ENCODE data around the gene C16orf87. TPM values are rescaled to one million over a fixed set of nuclear protein-coding genes. Genes with fewer than 3 reads are reported as not detected.

The C16orf87 gene
- total RNA-seq, 2 donors from 2014 or later: 15.6 to 21.3 TPM

DNA sequence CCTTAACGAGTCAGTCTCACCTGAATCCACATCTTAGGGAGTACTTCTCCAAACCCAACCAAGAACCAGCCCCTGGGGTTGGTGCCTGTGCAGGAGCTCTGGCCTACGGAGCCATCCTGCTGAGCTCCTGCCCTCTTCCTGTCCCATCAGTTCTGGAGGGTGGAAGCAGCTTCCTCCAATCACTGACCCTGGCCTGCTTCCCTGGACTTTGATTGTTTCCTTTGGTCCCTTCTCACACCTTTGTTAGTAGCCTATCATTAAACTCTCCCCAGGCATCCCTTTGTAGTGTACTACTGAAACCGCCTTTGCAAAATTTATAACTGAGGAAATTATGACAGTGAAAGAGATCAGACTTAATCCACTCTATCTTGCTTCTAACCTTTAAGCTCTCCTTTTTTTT is 21.1 kb upstream of the C16orf87 start:
- Mint-ChIP-seq H3K4me3 (no peak overlapping the region), H3K27me3 (peaks cover 7% of the 10 kb centered on the region), H3K27ac (no peak overlapping the region), H3K4me1 (no peaks in the 10 kb centered on the region), H3K36me3 (ENCODE audit: low read depth) (no peaks in the 10 kb centered on the region), H3K9me3 (no peaks in the 10 kb centered on the region)
- ATAC-seq (replicated peaks): no peak

DNA sequence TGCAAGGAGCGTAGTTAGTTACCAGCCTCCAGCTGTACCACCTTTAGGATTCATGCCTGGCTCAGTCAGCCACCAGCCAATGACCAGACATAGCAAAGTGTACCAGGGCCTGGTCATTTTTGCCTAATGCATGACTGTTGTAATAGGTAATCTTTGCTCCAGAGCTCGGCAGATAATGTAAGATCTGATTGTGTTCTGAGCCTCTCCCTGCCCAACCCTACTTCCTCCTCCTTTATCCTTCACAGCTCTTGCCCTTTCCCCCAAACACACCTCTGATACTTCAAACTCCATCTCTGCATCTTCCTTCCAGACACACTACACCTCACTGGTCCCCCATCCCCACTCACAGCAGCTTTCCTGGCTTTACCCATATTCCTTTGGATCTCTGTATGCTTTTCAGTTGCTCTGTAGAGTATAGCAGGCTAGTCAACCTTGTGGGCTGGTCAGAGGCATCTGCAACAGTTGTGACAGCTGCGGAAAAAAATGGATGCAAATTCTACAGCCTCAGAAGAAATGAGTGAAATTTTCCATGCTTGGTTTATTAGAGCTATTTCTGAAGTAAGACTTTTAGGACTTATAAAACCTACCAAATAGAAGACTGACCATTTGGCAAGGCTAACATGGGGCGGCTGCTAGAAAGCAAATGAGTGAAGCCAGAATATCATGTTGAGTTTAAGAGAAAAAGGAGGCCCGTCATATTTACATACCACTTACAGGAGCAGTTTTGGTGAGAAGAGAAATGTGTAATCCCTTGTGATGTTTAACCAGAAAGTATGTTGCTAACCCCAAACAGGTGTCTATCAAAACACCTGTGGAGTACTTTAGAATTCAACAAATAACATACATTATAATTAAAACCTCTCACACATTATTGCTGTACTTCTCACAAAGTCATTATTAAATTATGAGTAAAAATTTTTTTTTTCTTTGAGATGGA is 19.9 kb upstream of the C16orf87 start:
- H3K27me3 Mint-ChIP-seq: peaks cover 7% of the 10 kb centered on the region
- H3K4me3 Mint-ChIP-seq: no peak overlapping the region
- no peaks in the 10 kb centered on the region for H3K4me1 Mint-ChIP-seq
- no peaks in the 10 kb centered on the region for H3K9me3 Mint-ChIP-seq
- no peaks in the 10 kb centered on the region for H3K36me3 Mint-ChIP-seq (ENCODE audit: low read depth)
- no peak for ATAC-seq (replicated peaks)
- no peak overlapping the region for H3K27ac Mint-ChIP-seq

DNA sequence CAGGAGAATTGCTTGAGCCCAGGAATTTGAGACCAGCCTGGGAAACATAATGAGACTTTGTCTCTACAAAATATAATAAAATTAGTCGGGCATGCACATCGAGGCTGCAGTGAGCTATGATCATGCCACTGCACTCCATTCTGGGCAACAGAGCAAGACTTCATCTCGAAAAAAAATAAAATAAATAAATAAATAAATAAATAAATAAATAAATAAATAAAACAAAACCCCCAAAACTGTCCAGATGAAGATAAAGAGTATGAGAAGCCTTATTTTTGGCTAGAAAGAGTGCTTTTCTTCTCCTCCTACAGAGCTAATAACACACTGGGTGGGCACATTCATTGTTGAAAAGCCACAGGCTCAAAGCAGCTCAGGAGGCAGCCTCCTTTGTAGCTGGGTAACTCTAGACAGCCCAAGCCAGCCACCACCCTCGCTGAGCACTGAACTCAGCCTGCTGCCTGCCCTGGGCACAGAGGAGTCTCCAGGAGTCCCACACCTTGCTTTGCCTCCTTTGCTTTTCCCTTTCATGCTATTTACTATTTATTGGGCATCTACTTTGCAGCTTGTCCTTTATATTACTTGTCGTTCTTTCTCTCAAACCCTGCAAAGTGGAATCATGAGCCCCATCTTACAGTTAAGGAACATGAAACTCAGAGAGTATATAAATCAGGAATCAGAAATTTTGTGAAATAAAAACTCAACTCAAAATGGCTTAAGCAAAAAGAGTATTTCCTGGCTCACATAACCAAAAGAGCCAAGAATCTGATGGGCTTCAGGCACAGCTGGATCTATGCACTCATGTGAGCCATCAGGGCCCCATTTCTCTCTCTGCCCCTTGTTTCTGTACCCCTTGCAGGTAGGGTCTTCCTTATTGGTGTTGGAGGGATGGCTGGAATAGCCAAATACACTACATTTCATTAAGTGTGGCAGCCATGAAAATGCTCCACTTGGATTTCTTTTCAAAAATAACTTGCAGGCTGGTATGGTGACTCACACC is 18.1 kb upstream of the C16orf87 start:
- Mint-ChIP-seq H3K4me1 (no peaks in the 10 kb centered on the region), H3K4me3 (no peak overlapping the region), H3K27me3 (peaks cover 7% of the 10 kb centered on the region), H3K36me3 (ENCODE audit: low read depth) (no peaks in the 10 kb centered on the region), H3K27ac (no peak overlapping the region), H3K9me3 (no peaks in the 10 kb centered on the region)
- no peak for ATAC-seq (replicated peaks)

DNA sequence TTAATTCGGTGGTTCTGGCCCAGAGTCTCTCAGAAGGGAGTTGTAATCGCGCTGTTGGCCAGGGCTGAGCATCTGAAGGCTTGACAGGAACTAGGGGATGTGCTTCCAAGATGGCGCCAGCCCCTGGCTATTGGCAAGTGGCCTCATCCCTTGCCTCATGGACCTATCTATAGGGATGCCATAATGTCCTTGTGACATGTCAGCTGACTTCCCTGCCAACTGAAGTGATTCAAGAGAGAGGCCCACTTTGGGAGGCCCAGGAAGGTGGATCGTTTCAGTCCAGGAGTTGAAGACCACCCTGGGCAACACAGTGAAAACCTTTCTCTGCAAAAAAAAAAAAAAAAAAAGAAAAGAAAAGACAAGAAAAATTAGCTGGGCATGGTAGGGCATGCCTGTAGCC is 15.0 kb upstream of the C16orf87 start:
- no peak overlapping the region for H3K4me3 Mint-ChIP-seq
- no peak overlapping the region for H3K27ac Mint-ChIP-seq
- peaks cover 7% of the 10 kb centered on the region for H3K27me3 Mint-ChIP-seq
- H3K4me1 Mint-ChIP-seq: no peaks in the 10 kb centered on the region
- no peaks in the 10 kb centered on the region for H3K9me3 Mint-ChIP-seq
- H3K36me3 Mint-ChIP-seq (ENCODE audit: low read depth): no peaks in the 10 kb centered on the region
- no peak for ATAC-seq (replicated peaks)

DNA sequence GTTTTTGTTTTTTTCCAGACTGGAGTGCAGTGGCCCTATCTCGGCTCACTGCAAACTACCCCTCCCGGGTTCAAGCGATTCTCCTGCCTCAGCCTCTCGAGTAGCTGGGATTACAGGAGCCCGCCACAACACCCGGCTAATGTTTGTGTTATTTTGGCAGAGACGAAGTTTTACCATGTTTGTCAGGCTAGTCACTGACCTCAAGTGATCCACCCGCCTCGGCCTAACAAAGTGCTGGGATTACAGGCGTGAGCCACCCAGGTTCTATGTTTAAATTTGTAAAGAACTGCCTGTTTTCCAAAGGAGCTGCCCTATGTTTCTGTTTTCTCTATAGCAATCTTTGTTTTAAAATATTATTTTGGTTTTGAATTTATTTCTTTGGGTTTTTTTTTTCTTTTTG is 13.8 kb upstream of the C16orf87 start:
- peaks cover 7% of the 10 kb centered on the region for H3K27me3 Mint-ChIP-seq
- H3K4me1 Mint-ChIP-seq: no peaks in the 10 kb centered on the region
- ATAC-seq (replicated peaks): no peak
- H3K27ac Mint-ChIP-seq: no peak overlapping the region
- H3K9me3 Mint-ChIP-seq: no peaks in the 10 kb centered on the region
- no peaks in the 10 kb centered on the region for H3K36me3 Mint-ChIP-seq (ENCODE audit: low read depth)
- H3K4me3 Mint-ChIP-seq: no peak overlapping the region

DNA sequence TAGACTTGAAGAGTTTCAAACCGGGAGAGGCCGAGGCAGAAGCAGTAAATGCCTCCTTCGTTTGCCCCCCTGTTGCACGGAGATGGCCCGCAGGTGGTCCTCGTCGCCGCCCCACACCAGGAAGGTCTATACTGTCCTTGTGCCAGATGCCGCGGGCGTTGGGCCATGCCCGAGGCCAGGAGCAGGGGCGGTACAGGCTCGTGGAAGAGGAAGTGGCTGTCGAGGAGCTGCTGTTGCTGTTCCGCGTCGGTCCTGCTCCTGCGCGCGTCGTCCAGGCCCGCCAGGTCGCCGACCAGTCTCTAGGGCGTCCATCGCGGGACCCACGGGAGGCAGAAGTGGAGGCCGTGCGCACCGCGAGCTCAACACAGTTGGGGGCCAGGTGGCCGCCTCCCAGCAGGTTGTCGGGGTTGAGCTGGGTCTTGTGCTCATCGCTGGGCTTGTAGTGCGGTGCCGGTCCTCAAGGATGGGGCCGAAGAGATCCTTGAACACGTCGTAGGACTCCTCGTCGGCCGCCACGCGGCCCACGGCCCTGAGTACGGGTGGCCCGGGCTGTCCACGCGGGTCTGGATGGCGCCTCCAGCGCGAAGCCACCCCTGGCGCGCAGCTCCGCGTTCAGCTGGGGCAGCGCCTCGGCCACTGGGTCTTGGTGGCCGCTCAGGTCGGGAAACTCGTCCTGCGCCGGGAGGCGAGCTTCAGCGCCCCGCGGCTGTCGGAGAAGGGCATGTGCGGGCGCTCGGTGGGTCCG is 13.1 kb upstream of the C16orf87 start:
- no peaks in the 10 kb centered on the region for H3K36me3 Mint-ChIP-seq (ENCODE audit: low read depth)
- ATAC-seq (replicated peaks): no peak
- H3K9me3 Mint-ChIP-seq: no peaks in the 10 kb centered on the region
- no peak overlapping the region for H3K27ac Mint-ChIP-seq
- no peak overlapping the region for H3K4me3 Mint-ChIP-seq
- H3K27me3 Mint-ChIP-seq: peaks cover 7% of the 10 kb centered on the region
- H3K4me1 Mint-ChIP-seq: no peaks in the 10 kb centered on the region

DNA sequence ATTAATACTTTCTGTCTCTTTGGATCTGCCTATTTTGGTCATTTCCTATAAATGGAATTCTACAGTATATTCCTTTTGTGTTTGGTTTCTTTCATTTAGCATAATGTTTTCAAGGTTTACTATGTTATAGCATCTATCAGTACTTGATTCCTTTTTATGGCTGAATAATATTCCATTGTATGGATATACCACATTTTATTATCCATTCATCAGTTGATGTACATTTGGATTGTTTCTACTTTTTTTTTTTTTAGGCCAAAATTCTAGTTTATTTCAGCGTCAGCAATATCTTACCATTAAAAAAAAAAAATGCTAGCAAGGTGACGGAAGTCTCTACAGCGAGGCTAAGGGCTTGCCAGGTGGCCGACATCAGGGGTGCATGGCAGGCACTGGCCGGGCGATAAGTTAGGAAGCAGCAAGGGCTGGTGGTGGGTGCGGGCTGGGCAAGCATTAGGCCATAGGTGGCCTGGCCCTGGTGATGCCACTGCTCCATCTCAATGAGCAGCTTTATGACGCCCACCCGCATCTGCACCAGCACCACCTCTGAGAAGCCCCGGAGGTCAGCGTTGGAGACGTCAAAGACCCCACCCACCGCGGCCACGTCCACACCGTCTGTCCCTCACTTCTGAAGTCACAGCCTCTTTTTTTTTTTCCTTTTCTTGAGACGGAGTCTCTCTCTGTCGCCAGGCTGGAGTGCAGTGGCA is 11.4 kb upstream of the C16orf87 start:
- Mint-ChIP-seq H3K9me3 (no peaks in the 10 kb centered on the region), H3K27ac (no peak overlapping the region), H3K36me3 (ENCODE audit: low read depth) (no peaks in the 10 kb centered on the region), H3K27me3 (peaks cover 2% of the 10 kb centered on the region), H3K4me1 (no peaks in the 10 kb centered on the region), H3K4me3 (no peak overlapping the region)
- ATAC-seq (replicated peaks): no peak

DNA sequence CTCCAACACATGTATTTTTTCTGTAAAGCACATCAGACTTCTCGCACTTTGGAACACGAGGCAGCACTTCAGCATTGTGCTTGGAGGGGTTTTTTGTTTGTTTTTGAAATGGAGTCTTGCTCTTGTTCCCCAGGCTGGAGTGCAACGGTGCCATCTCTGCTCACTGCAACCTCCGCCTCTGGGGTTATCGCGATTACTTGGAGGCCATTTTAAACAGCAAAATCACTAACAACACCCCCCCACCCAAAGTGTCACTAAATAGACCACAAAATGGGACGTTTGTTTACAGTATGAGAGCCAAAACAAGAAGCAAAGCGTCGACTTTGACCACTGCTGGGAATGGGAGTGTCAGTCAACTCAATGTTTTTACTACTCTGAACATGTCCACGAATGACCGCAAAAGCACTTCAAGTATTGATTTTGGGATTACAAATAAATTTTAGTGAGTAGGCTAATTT is 9.0 kb upstream of the C16orf87 start:
- H3K27me3 Mint-ChIP-seq: no peaks in the 10 kb centered on the region
- H3K36me3 Mint-ChIP-seq (ENCODE audit: low read depth): no peaks in the 10 kb centered on the region
- H3K27ac Mint-ChIP-seq: no peak overlapping the region
- ATAC-seq (replicated peaks): no peak
- H3K4me1 Mint-ChIP-seq: peaks cover 4% of the 10 kb centered on the region
- H3K9me3 Mint-ChIP-seq: no peaks in the 10 kb centered on the region
- H3K4me3 Mint-ChIP-seq: no peak overlapping the region

DNA sequence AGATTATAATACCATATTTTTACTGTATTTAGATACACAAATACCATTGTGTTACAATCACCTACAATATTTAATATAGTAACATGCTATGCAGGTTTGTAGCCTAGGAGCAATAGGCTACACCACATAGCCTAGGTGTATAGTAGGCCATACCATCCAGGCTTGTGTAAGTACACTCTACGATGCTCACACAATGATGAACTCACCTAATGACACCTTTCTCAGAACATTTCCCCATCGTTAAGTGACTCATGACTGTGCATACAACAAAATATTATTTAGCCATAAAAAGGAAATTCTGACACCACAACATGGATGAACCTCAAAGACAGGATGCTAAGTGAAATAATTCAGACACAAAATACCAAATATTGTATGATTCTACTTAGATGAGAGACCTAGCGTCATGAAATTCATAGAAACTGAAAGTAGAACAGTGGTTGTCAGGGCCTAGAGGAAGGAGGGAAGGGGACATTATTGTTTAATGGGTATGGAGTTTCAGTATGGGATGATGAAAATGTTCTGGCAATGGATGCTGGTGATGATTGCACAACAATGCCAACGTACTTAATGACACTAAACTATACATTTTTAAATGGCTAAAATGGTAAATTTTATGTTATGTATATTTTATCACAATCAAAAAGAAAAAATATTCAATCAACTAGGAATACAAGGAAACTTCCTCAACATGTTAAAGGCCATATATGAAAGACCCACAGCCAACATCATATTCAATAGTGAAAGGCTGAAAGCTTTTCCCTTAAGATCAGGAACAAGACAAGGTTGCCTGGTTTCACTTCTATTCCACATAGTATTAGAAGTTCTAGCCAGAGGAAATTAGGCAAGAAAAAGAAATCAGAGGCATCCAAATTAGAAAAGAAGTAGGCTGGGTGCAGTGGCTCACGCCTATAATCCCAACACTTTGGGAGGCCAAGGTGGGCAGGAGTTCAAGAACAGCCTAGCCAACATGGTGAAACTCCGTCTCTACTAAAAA is 5.9 kb upstream of the C16orf87 start:
- Mint-ChIP-seq H3K27me3 (no peaks in the 10 kb centered on the region), H3K4me1 (peaks cover 4% of the 10 kb centered on the region), H3K27ac (peak overlapping the region; percentile 20), H3K36me3 (ENCODE audit: low read depth) (no peaks in the 10 kb centered on the region), H3K4me3 (no peak overlapping the region), H3K9me3 (no peaks in the 10 kb centered on the region)
- peak; percentile 93 for ATAC-seq (replicated peaks)

DNA sequence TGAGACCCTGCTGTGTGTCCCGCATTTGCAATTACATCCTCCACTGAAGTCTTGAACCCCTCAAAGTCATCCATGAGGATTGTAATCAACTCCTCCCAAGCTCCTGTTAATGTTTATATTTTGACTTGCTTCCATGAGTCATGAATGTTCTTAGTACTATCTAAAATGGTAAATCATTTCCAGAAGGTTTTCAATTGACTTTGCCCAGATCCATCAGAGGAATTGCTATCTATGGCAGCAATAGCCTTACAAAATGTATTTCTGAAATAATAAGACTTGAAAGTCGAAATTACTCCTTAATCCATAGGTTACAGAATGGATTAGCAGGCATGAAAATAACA is 2.5 kb upstream of the C16orf87 start:
- no peak for ATAC-seq (replicated peaks)
- Mint-ChIP-seq H3K27ac (no peak overlapping the region), H3K4me1 (peaks cover 18% of the 10 kb centered on the region), H3K27me3 (no peaks in the 10 kb centered on the region), H3K36me3 (ENCODE audit: low read depth) (peaks cover 18% of the 10 kb centered on the region), H3K9me3 (no peaks in the 10 kb centered on the region), H3K4me3 (no peak overlapping the region)

DNA sequence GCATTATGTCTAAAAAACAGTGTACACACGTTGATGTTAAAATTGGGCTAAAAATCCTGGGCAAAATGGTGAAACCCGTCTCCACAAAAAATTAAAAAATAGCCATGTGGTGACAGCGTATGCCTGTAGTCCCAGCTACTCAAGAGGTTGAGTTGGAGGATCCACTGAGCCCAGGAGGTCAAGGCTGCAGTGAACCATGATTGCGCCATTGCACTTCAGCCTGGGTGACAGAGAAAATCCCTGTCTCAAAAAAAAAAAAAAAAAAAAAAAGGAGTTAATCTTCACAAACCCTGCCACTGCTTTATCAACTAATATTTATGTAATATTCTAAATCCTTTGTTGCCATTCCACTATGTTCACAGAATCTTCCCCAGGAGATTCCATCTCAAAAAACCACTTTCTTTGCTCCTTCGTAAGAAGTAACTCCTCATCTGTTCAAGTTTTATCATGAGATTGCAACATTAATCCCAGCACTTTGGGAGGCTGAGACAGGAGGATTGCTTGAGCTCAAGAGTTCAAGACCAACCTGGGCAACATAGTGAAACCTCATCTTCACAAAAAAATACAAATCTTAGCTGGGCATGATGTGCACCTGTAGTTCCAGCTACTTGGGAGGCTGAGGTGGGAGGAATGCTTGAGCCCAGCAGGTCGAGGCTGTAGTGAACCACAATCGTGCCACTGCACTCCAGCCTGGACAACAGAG is 1.9 kb upstream of the C16orf87 start:
- Mint-ChIP-seq H3K27ac (no peak overlapping the region), H3K4me3 (no peak overlapping the region), H3K9me3 (no peaks in the 10 kb centered on the region), H3K4me1 (peaks cover 18% of the 10 kb centered on the region), H3K27me3 (no peaks in the 10 kb centered on the region), H3K36me3 (ENCODE audit: low read depth) (peaks cover 22% of the 10 kb centered on the region)
- no peak for ATAC-seq (replicated peaks)

DNA sequence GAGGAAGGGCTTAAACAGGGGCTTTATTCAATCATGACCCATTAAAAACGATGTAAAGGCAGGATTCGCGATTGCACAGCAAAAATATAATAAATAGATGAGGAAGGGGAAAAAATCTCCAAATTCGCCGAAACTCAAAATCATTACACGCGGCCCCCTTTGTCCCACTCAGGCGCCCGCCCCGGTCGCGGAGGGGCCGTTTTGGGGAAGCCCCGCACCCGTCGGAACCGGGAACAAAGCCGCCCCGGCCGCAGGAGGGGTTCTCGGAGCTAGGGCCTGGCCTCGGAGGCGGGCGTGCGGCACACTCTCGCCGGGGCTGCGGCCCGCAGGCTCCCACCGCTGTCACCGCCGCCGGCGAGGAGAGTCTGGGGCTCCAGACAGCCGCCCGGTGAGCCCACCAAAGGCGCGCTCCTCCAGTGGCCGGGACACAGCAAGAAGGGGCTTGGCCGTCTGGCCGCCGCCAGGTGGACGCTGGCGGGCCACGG is 521 bp downstream of the C16orf87 start:
- Mint-ChIP-seq H3K4me1 (peaks cover 19% of the 10 kb centered on the region), H3K27ac (peak overlapping the region; percentile 99), H3K4me3 (peak overlapping the region; percentile 96), H3K36me3 (ENCODE audit: low read depth) (peaks cover 35% of the 10 kb centered on the region), H3K9me3 (no peaks in the 10 kb centered on the region), H3K27me3 (no peaks in the 10 kb centered on the region)
- ATAC-seq (replicated peaks): peak; percentile 4

Data from activated T-helper 17 cell treated with anti-CD3 and anti-CD28 coated beads, Interleukin-2, amount 50 U/mL, for 72 hours (primary cell).